Measurements from ENCODE around the gene TMEM141. TPM values are rescaled to one million over a fixed set of nuclear protein-coding genes. Genes with fewer than 3 reads are reported as not detected.

The TMEM141 gene
- total and polyA plus RNA-seq, 7 experiments from 2014 or later = 27.2 to 54.9 (median 30.6) TPM

DNA sequence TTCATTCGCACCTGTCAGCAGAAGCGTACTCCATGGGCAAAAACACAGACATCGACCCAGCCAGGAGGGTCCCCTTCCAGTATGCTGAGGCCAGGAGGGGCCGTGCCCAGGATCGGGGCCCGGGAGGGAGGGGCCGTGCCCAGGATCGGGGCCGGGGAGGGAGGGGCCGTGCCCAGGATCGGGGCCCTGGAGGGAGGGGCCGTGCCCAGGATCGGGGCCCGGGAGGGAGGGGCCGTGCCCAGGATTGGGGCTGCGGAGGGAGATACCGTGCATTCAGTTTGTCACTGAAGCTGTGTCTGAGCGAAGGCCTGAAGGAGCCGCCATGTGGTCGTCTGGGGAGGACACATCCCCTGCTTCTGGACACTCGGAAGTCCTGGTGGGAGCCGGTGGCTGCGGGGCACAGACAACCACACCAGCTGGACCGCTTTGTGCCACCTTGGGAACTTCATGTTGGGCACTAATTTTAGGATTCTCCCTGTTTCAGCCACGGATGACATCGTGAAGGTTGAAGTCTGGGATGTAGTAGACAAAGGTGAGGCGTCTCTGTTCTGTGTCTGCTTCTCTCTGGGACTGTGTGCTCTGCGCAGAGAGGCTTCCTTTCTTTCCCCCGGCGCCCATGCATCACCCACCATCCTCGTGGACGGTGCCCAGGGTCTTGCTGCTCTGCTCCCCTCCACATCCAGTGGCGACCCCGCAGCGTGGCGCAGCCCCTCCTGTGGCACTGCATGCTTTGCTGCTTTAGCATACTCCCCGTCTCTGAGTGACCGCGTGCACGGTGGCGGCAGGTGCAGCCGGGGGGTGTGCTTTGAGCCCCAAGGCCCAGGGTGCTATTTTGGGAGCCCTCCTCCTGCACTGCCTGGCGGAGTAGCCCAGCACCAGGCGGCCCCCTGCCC, 34.4 kb downstream of the TMEM141 start:
- no peak for DNase-seq
- no peak for ATAC-seq
- Mint-ChIP-seq H3K27ac (no peak overlapping the region), H3K9me3 (no peaks in the 10 kb centered on the region), H3K4me1 (peaks cover 5 to 7% (median 6%) of the 10 kb centered on the region in 7 donors), H3K36me3 (peaks cover 0 to 3% (median 0%) of the 10 kb centered on the region in 5 donors), H3K27me3 (no peaks in the 10 kb centered on the region), H3K4me3 (no peak overlapping the region)
- H3K9me3 ChIP-seq (ENCODE audit: control insufficient read depth in 2 of 3, low read length in 3 of 3) = no peaks in the 10 kb centered on the region
- no peaks in the 10 kb centered on the region for H3K4me1 ChIP-seq (ENCODE audit: control insufficient read depth in 2 of 2, insufficient read depth in 2 of 2, low read length in 2 of 2)
- peaks cover 0 to 70% (median 3%) of the 10 kb centered on the region in 3 experiments for H3K36me3 ChIP-seq (ENCODE audit: control insufficient read depth in 2 of 3, insufficient read depth in 3 of 3, low read length in 3 of 3)
- intact Hi-C loops (cut with micrococcal nuclease) = loop anchor here in 1 of 2 donors (2.0 kb wide), 1 partner anchor 15 kb away; no protein-coding TSS in a partner anchor
- ChIA-PET CTCF (no interaction called here), POLR2A (no interaction called here)
- no peaks in the 10 kb centered on the region for H3K27me3 ChIP-seq (ENCODE audit: control insufficient read depth in 2 of 2, insufficient read depth in 2 of 2, low read length in 2 of 2)
- H3K4me3 ChIP-seq (ENCODE audit: low read length) = no peak overlapping the region
- H3K27ac ChIP-seq (ENCODE audit: low read depth, low read length) = no peak overlapping the region

DNA sequence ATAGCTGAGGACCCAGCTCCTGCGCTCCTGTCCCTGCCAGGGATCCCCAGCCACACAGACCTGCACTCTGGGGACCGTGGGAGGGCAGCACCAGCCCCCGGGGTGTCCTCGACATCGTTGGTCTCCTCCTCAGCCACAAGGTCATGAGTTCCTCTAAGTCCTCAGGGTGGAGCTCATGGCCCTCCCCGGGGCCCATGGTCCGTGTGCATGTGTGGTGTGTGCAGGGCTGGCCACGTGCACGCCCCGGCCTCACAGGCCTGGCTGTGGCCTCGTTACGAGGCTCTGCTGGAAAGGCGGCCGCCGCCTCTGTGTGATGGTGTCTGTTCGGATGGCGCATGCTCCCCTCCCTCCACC, 35.0 kb downstream of the TMEM141 start:
- H3K27ac ChIP-seq (ENCODE audit: low read depth, low read length) = no peak overlapping the region
- no peaks in the 10 kb centered on the region for H3K4me1 ChIP-seq (ENCODE audit: control insufficient read depth in 2 of 2, insufficient read depth in 2 of 2, low read length in 2 of 2)
- intact Hi-C loops (cut with micrococcal nuclease) = loop anchor here in 1 of 2 donors (2.0 kb wide), 1 partner anchor 15 kb away; no protein-coding TSS in a partner anchor
- ChIA-PET CTCF (no interaction called here), POLR2A (no interaction called here)
- no peaks in the 10 kb centered on the region for H3K9me3 ChIP-seq (ENCODE audit: control insufficient read depth in 2 of 3, low read length in 3 of 3)
- no peaks in the 10 kb centered on the region for H3K27me3 Mint-ChIP-seq
- no peaks in the 10 kb centered on the region for H3K27me3 ChIP-seq (ENCODE audit: control insufficient read depth in 2 of 2, insufficient read depth in 2 of 2, low read length in 2 of 2)
- peaks cover 0 to 3% (median 0%) of the 10 kb centered on the region in 5 donors for H3K36me3 Mint-ChIP-seq
- no peak overlapping the region for H3K27ac Mint-ChIP-seq
- ATAC-seq (no peak), DNase-seq (no peak)
- no peaks in the 10 kb centered on the region for H3K9me3 Mint-ChIP-seq
- no peak overlapping the region for H3K4me3 Mint-ChIP-seq
- H3K4me1 Mint-ChIP-seq = peaks cover 0 to 3% (median under 1%) of the 10 kb centered on the region in 7 donors
- no peak overlapping the region for H3K4me3 ChIP-seq (ENCODE audit: low read length)
- peaks cover 0 to 76% (median 3%) of the 10 kb centered on the region in 3 experiments for H3K36me3 ChIP-seq (ENCODE audit: control insufficient read depth in 2 of 3, insufficient read depth in 3 of 3, low read length in 3 of 3)

DNA sequence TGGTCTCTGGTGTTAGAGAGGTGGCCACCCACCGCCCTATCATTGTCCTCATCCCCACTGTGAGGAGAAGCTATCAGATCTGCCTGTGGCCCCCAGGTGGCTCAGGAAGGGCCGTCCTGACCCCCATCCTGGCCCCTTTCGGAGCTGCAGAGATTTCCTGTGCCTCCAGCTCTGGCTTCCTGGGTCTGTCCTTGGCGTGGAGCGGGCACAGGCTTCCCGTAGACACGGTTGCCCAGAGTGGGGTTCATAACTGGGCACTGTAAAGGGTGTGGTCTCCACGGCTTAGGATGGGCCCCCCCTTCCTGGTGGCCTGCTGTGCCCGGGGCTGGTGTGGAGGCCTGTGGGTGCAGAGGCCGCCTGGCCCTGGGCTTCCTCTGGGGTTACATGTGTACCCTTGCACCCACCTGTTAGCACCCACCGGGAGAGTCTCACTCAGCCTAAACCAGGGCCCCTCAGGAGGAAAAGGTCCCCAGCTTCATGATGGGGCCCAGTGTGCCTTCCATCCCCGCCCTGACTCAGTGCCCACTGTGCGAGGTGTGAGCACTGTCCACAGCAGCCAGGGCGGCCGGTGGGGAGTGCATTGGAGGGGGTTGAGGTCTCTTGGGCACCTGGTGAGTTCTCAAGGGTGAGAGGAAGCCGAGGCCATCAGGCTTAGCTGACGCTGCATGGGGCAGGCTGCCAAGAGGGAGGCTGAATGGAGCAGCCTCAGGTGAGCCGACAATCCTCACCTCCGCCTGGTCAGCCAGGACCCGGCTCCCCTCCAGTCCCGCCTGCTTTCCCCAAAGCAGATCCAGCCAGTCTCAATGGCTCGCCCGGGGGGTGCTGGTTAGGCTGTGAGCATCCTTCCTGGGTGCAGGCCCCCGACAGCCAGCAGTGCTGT, 35.8 kb downstream of the TMEM141 start:
- ChIA-PET POLR2A (no interaction called here), CTCF (no interaction called here)
- Histone ChIP-seq H3K4me1 (ENCODE audit: control insufficient read depth in 2 of 2, insufficient read depth in 2 of 2, low read length in 2 of 2) (no peaks in the 10 kb centered on the region), H3K36me3 (ENCODE audit: control insufficient read depth in 2 of 3, insufficient read depth in 3 of 3, low read length in 3 of 3) (peaks cover 0 to 84% (median 3%) of the 10 kb centered on the region in 3 experiments), H3K27me3 (ENCODE audit: control insufficient read depth in 2 of 2, insufficient read depth in 2 of 2, low read length in 2 of 2) (no peaks in the 10 kb centered on the region), H3K9me3 (ENCODE audit: control insufficient read depth in 2 of 3, low read length in 3 of 3) (no peaks in the 10 kb centered on the region), H3K4me3 (ENCODE audit: low read length) (no peak overlapping the region), H3K27ac (ENCODE audit: low read depth, low read length) (no peak overlapping the region)
- intact Hi-C loops (cut with micrococcal nuclease) = loop anchor here in 1 of 2 donors (2.0 kb wide), 1 partner anchor 16 kb away; no protein-coding TSS in a partner anchor
- ATAC-seq = no peak
- no peak for DNase-seq
- H3K9me3 Mint-ChIP-seq = no peaks in the 10 kb centered on the region
- no peak overlapping the region for H3K4me3 Mint-ChIP-seq
- no peak overlapping the region for H3K27ac Mint-ChIP-seq
- H3K36me3 Mint-ChIP-seq = peaks cover 0 to 3% (median 0%) of the 10 kb centered on the region in 5 donors
- peaks cover 0 to under 1% (median 0%) of the 10 kb centered on the region in 7 donors for H3K4me1 Mint-ChIP-seq
- no peaks in the 10 kb centered on the region for H3K27me3 Mint-ChIP-seq

DNA sequence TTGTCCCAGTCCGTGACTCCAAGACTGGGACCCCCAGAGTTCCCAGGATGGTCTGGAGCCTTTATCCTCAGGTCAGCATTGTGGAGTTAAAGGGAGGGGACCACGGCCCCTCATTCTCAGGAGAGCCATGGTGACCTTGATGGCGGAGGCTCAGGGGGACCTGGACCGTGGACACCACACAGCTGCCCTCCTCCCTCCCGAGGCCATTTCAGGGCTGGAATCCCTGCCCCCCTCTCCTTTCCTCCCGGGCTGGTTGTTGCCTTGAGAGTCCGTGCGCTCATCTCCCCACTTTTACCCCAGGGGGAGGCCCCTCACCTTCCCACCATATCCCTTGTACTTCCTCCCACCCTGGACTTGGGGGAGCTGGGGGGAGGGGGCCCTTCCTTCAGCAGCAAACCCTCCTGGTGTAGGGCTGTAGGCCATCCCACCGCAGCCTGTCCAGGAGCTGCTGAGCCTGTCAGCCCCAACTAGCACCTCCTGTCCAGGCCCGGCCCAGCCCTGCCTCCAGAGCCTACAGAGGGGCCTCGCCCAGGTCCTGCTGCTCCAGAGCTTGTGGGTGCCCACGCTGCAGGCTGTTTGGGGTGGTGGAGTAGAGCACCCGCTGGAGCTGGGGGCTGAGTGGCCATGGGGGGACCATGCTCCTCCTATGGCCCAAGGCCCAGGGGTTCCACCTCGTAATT, 36.8 kb downstream of the TMEM141 start:
- POLR2A ChIA-PET = interaction anchor here (0.6 kb wide), 1 partner anchor 361 kb away, joined by 3 read pairs; the partner anchor contains the start of gene SSNA1
- no peaks in the 10 kb centered on the region for H3K9me3 ChIP-seq (ENCODE audit: control insufficient read depth in 2 of 3, low read length in 3 of 3)
- Mint-ChIP-seq H3K36me3 (peaks cover 0 to 8% (median 0%) of the 10 kb centered on the region in 5 donors), H3K27ac (no peak overlapping the region), H3K27me3 (no peaks in the 10 kb centered on the region), H3K4me3 (no peak overlapping the region), H3K9me3 (no peaks in the 10 kb centered on the region), H3K4me1 (no peaks in the 10 kb centered on the region)
- no peaks in the 10 kb centered on the region for H3K27me3 ChIP-seq (ENCODE audit: control insufficient read depth in 2 of 2, insufficient read depth in 2 of 2, low read length in 2 of 2)
- H3K4me3 ChIP-seq (ENCODE audit: low read length) = no peak overlapping the region
- ATAC-seq (no peak), DNase-seq (no peak)
- peaks cover 0 to 91% (median 7%) of the 10 kb centered on the region in 3 experiments for H3K36me3 ChIP-seq (ENCODE audit: control insufficient read depth in 2 of 3, insufficient read depth in 3 of 3, low read length in 3 of 3)
- CTCF ChIA-PET = interaction anchor here (0.7 kb wide), 1 partner anchor 191 kb away, joined by 5 read pairs; no protein-coding TSS in a partner anchor
- H3K4me1 ChIP-seq (ENCODE audit: control insufficient read depth in 2 of 2, insufficient read depth in 2 of 2, low read length in 2 of 2) = no peaks in the 10 kb centered on the region
- no peak overlapping the region for H3K27ac ChIP-seq (ENCODE audit: low read depth, low read length)
- intact Hi-C loops (cut with micrococcal nuclease) = loop anchor here in 1 of 2 donors (2.0 kb wide), 1 partner anchor 17 kb away; no protein-coding TSS in a partner anchor

DNA sequence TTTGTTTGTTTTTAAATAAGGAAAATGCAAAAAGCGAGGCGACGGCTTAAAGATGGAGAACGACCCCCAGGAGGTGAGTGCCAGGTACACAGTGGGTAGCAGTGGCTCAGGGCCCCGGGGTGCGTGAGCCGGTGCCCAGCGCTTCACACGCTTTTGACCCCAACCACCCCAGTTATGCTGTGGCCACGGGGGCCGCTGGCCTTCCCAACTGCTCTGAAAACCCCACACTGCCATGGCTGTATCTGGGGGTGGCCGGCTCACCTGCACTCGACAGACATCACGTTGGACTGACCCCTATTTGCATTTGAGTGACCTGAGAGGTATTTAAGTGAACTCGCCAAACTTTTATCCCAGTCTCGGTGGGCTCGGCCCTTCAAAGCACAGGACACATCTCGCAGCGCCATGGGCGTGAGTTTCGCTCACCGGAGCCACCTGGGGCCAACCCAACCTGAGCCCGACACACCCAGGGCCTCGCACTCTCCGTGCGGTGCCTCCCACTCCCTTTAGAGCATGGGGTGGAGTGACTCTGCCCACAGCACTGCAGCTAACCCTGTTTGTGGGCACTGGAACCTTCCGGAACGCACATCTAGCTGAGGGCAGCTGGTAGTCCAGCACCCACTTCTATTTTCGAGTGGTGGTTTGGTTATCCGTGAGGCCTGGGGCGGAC, 37.5 kb downstream of the TMEM141 start:
- no peak overlapping the region for H3K27ac ChIP-seq (ENCODE audit: low read depth, low read length)
- no peak overlapping the region for H3K4me3 Mint-ChIP-seq
- no peaks in the 10 kb centered on the region for H3K27me3 ChIP-seq (ENCODE audit: control insufficient read depth in 2 of 2, insufficient read depth in 2 of 2, low read length in 2 of 2)
- no peaks in the 10 kb centered on the region for H3K27me3 Mint-ChIP-seq
- ChIA-PET CTCF (interaction anchor here (0.7 kb wide), 1 partner anchor 190 kb away, joined by 5 read pairs; no protein-coding TSS in a partner anchor), POLR2A (no interaction called here)
- intact Hi-C loops (cut with micrococcal nuclease) = no loop called here
- H3K9me3 ChIP-seq (ENCODE audit: control insufficient read depth in 2 of 3, low read length in 3 of 3) = no peaks in the 10 kb centered on the region
- H3K9me3 Mint-ChIP-seq = no peaks in the 10 kb centered on the region
- no peak overlapping the region for H3K27ac Mint-ChIP-seq
- H3K4me1 ChIP-seq (ENCODE audit: control insufficient read depth in 2 of 2, insufficient read depth in 2 of 2, low read length in 2 of 2) = no peaks in the 10 kb centered on the region
- peaks cover 0 to 84% (median 7%) of the 10 kb centered on the region in 3 experiments for H3K36me3 ChIP-seq (ENCODE audit: control insufficient read depth in 2 of 3, insufficient read depth in 3 of 3, low read length in 3 of 3)
- H3K36me3 Mint-ChIP-seq = peaks cover 0 to 8% (median 0%) of the 10 kb centered on the region in 5 donors
- DNase-seq (no peak), ATAC-seq (no peak)
- no peaks in the 10 kb centered on the region for H3K4me1 Mint-ChIP-seq
- H3K4me3 ChIP-seq (ENCODE audit: low read length) = no peak overlapping the region

DNA sequence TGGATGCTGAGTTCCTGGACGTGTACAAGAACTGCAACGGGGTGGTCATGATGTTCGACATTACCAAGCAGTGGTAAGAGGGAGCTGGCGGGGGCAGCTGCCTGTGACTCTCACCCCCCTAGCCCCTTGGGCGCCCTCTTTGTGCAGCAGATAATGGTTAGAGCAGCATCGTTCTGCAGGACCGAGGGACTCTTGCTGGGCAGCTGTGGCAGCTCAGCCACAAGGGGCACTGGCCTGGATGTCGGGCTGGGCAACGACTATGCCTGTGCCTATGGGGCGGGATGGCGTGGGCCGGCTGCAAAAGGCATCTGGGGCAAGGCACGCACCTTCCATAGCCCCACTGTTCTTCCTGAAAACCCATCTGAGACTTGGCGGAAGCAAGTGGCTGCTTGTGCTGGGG, 38.3 kb downstream of the TMEM141 start:
- CTCF ChIA-PET = no interaction called here
- Mint-ChIP-seq H3K36me3 (peaks cover 0 to 11% (median 0%) of the 10 kb centered on the region in 5 donors), H3K27ac (no peak overlapping the region)

More for the DNA sequence above, 38.3 kb downstream of the TMEM141 start:
- Histone ChIP-seq H3K27me3 (ENCODE audit: control insufficient read depth in 2 of 2, insufficient read depth in 2 of 2, low read length in 2 of 2) (no peaks in the 10 kb centered on the region), H3K9me3 (ENCODE audit: control insufficient read depth in 2 of 3, low read length in 3 of 3) (no peaks in the 10 kb centered on the region), H3K4me1 (ENCODE audit: control insufficient read depth in 2 of 2, insufficient read depth in 2 of 2, low read length in 2 of 2) (no peaks in the 10 kb centered on the region), H3K36me3 (ENCODE audit: control insufficient read depth in 2 of 3, insufficient read depth in 3 of 3, low read length in 3 of 3) (peaks cover 0 to 77% (median 7%) of the 10 kb centered on the region in 3 experiments), H3K27ac (ENCODE audit: low read depth, low read length) (no peak overlapping the region), H3K4me3 (ENCODE audit: low read length) (no peak overlapping the region)
- POLR2A ChIA-PET = no interaction called here
- H3K4me3 Mint-ChIP-seq = no peak overlapping the region
- no peaks in the 10 kb centered on the region for H3K27me3 Mint-ChIP-seq
- no peaks in the 10 kb centered on the region for H3K4me1 Mint-ChIP-seq
- no peaks in the 10 kb centered on the region for H3K9me3 Mint-ChIP-seq
- ATAC-seq (no peak), DNase-seq (no peak)
- intact Hi-C loops (cut with micrococcal nuclease) = no loop called here
